Pancreas (tissue), 10 donors: ENCODE measurements around the gene IP6K2. TPM values are rescaled to one million over a fixed set of nuclear protein-coding genes. Genes with fewer than 3 reads are reported as not detected.

ENCODE experiments used
- ATAC-seq, 4 donors: fragments of 200-7000 bp; cut with Tn5 transposase; one replicate each; pipeline versions ENCODE4 v1.8.0 to v1.9.1; 2020; ENCODE audit warnings: mild to moderate bottlenecking in 4 of 4, moderate library complexity in 4 of 4
- DNase-seq, 6 donors: peaks; one replicate each; pipeline ENCODE4 v3.0.0-alpha.2; 2020
- FAIRE-seq: peaks from 2 replicates; lab custom pipeline; 2012; peaks lifted over from hg19 to GRCh38; lab: Jason Lieb, UNC
- H3K27ac ChIP-seq, 4 donors: fragments of 200-600 bp; sonication (generic); 1 replicate in 3 of 4; 2 replicates in 1 of 4; pipeline versions ENCODE4 v1.5.0 to v1.8.0; 2020
- H3K27me3 ChIP-seq, 4 donors: fragments of 200-600 bp; one replicate each; pipeline ENCODE4 v1.8.0; 2021
- H3K36me3 ChIP-seq, 3 donors: fragments of 200-600 bp; sonication (generic) in 1 of 3; one replicate each; pipeline versions ENCODE4 v1.5.0 to v1.8.0; 2020 to 2021
- H3K4me1 ChIP-seq, 3 donors: fragments of 200-600 bp; one replicate each; pipeline ENCODE4 v1.8.0; 2021
- H3K4me3 ChIP-seq, 4 donors: fragments of 200-600 bp; sonication (generic) in 2 of 4; one replicate each; pipeline versions ENCODE4 v1.5.0 to v1.8.0; 2020 to 2021
- H3K9me3 ChIP-seq, 4 donors: fragments of 200-600 bp; one replicate each; pipeline ENCODE4 v1.8.0; 2021
- CTCF ChIP-seq, 4 donors: fragments of 200-600 bp; sonication (generic) in 3 of 4; IDR thresholded peaks; one replicate each; pipeline versions ENCODE4 v1.5.0 to v1.8.0; 2021; ENCODE audit warnings: antibody characterized with exemption in 4 of 4
- WGBS, 2 donors: extraction: QIAGEN DNeasy Blood & Tissue Kit; methylation state at CpG; one replicate each; pipeline ENCODE4 v1.1.7; 2013; 5-methylcytosine and 5-hydroxymethylcytosine counted together
- intact Hi-C, 3 donors: fragments of 100-400 bp; cut with DNase I; formaldehyde crosslinking; loops; one replicate each; pipeline versions ENCODE4 v1.11.1 to v1.14.2; 2022
- polyA plus RNA-seq, 2 donors: library from polyadenylated mRNA; stranded (reverse); fragments of 200-250 nt; gene quantifications; one replicate each; pipeline ENCODE4 v1.2.3, GENCODE V29; 2013
- total RNA-seq, 6 donors: library from RNA; stranded (reverse); fragmentation: NEBNext Ultra II Directional in 4 of 6; extraction: Animal tissue kit (Norgen Biotek cat#: 25700) in 4 of 6; gene quantifications; one replicate each; pipeline versions ENCODE4 v1.2.1 to v1.2.4, GENCODE V29; 2021 to 2023
- donor health status: healthy with polysubstance abuse.
- donor health status: DM: no; HTN: no; CAD: no; lungs with moderate emphysema.
- donor health status: DM: no; HTN: no; CAD: no.
- donor health status: control.
- donor health status: control.
- donor health status: Bipolar disorder and iron deficiency.
- donor health status: DM: yes; HTN: yes; CAD: no.
- donor health status: DM: no; HTN: no; CAD: no.
- donor health status: DM: no; HTN: no; CAD: no.
- donor health status: DM: yes; HTN: yes; CAD: no.

IP6K2 gene
- total and polyA plus RNA-seq, 8 donors, result 19.1 to 107 (median 35.3) TPM

GRCh38 chr3:48672522-48672921 is 44.5 kb downstream of the IP6K2 start:
- H3K4me3 ChIP-seq, result no peak overlapping the region
- WGBS, 2 donors, result 59 to 61% methylated on average over 1 of the region's 1 CpG
- H3K27me3 ChIP-seq, result no peaks in the 10 kb centered on the region
- intact Hi-C loops, result no loop called here
- TF ChIP-seq CTCF (IDR thresholded peaks at IDR 0.05), result no peak
- H3K36me3 ChIP-seq, result no peaks in the 10 kb centered on the region
- DNase-seq (no peak), ATAC-seq (no peak), FAIRE-seq (no peak)
- no peaks in the 10 kb centered on the region for H3K4me1 ChIP-seq
- no peaks in the 10 kb centered on the region for H3K9me3 ChIP-seq
- H3K27ac ChIP-seq, result no peak overlapping the region

- DNase-seq, result peak in 1 of 6 donors; percentile 23
- Histone ChIP-seq H3K9me3 (no peaks in the 10 kb centered on the region), H3K27ac (no peak overlapping the region), H3K27me3 (peaks cover 0 to 4% (median 2%) of the 10 kb centered on the region in 4 donors), H3K4me3 (no peak overlapping the region), H3K36me3 (no peaks in the 10 kb centered on the region), H3K4me1 (peaks cover 0 to 6% (median 0%) of the 10 kb centered on the region in 3 donors)
- no peak for ATAC-seq
- TF ChIP-seq CTCF (IDR thresholded peaks at IDR 0.05), result no peak
- no peak for FAIRE-seq
- 87 to 90% methylated on average over 4 of the region's 4 CpGs for WGBS, 2 donors
- intact Hi-C loops, result no loop called here
Measured at GRCh38 chr3:48664929-48665328, 52.1 kb downstream of the IP6K2 start.

- no peak overlapping the region for H3K27ac ChIP-seq
- no peak for FAIRE-seq
- H3K27me3 ChIP-seq, result peaks cover 0 to 4% (median 2%) of the 10 kb centered on the region in 4 donors
- no peak overlapping the region for H3K4me3 ChIP-seq
- H3K9me3 ChIP-seq, result no peaks in the 10 kb centered on the region
- WGBS, 2 donors, result 52 to 56% methylated on average over 11 of the region's 11 CpGs
- no peak for DNase-seq
- TF ChIP-seq CTCF (IDR thresholded peaks at IDR 0.05), result no peak
- no peak for ATAC-seq
- peaks cover 0 to 6% (median 0%) of the 10 kb centered on the region in 3 donors for H3K4me1 ChIP-seq
- intact Hi-C loops, result no loop called here
- no peaks in the 10 kb centered on the region for H3K36me3 ChIP-seq
Measured at GRCh38 chr3:48664313-48664644, 52.7 kb downstream of the IP6K2 start.

GRCh38 chr3:48663489-48664312 is 53.3 kb downstream of the IP6K2 start:
- no peaks in the 10 kb centered on the region for H3K9me3 ChIP-seq
- peak overlapping the region in 1 of 4 donors; percentile 46 for H3K27ac ChIP-seq
- peak overlapping the region; percentile 8 to 49 (median 21) for H3K4me3 ChIP-seq
- WGBS, 2 donors, result 2 to 3% methylated on average over 63 to 66 of the region's 66 CpGs
- H3K4me1 ChIP-seq, result peaks cover 0 to 6% (median 0%) of the 10 kb centered on the region in 3 donors
- DNase-seq, result peak; percentile 75 to 89 (median 82)
- no peaks in the 10 kb centered on the region for H3K36me3 ChIP-seq
- TF ChIP-seq CTCF (IDR thresholded peaks at IDR 0.05), result peak in 3 of 4 donors; percentile 14 to 33 (median 31)
- ATAC-seq, result peak; percentile 69 to 88 (median 82)
- no peak for FAIRE-seq
- intact Hi-C loops, result no loop called here
- H3K27me3 ChIP-seq, result peaks cover 0 to 4% (median 2%) of the 10 kb centered on the region in 4 donors
